C4-2B (cell line): Measurements from ENCODE around the gene PCDHA8.
"Not testable (repeated sequence)": the region's sequence is repeated elsewhere in the genome, so short reads cannot be mapped to it uniquely, and the experiment has no call there.

Experiments
- H3K27ac ChIP-seq: fragments of 450-650 bp; 2 replicates; pipeline ENCODE4 v1.5.1; 2017
- ZFX ChIP-seq: fragments of 450-650 bp; IDR thresholded peaks from 2 replicates; pipeline ENCODE4 v1.6.1; 2017
- TF ChIP-seq, protein P1 (sequence below): fragments of 450-650 bp; conservative IDR thresholded peaks from 2 replicates; pipeline ENCODE4 v1.5.1; 2017; ENCODE audit warnings: mild to moderate bottlenecking

Gene PCDHA8

DNA sequence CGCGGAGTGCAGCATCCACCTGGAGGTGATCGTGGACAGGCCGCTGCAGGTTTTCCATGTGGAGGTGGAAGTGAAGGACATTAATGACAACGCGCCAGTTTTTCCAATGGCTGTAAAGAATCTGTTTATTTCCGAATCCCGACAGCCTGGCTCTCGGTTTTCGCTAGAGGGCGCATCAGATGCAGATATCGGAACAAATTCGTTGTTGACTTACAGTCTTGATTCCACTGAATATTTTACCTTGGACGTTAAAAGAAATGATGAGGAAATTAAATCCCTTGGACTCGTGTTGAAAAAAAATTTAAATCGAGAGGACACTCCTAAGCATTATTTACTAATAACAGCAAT is 39.5 kb upstream of the PCDHA8 start:
- no peak for TF ChIP-seq ZFX
- TF ChIP-seq, protein P1, sequence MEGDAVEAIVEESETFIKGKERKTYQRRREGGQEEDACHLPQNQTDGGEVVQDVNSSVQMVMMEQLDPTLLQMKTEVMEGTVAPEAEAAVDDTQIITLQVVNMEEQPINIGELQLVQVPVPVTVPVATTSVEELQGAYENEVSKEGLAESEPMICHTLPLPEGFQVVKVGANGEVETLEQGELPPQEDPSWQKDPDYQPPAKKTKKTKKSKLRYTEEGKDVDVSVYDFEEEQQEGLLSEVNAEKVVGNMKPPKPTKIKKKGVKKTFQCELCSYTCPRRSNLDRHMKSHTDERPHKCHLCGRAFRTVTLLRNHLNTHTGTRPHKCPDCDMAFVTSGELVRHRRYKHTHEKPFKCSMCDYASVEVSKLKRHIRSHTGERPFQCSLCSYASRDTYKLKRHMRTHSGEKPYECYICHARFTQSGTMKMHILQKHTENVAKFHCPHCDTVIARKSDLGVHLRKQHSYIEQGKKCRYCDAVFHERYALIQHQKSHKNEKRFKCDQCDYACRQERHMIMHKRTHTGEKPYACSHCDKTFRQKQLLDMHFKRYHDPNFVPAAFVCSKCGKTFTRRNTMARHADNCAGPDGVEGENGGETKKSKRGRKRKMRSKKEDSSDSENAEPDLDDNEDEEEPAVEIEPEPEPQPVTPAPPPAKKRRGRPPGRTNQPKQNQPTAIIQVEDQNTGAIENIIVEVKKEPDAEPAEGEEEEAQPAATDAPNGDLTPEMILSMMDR: peak; percentile 60
- H3K27ac ChIP-seq: no peak overlapping the region

DNA sequence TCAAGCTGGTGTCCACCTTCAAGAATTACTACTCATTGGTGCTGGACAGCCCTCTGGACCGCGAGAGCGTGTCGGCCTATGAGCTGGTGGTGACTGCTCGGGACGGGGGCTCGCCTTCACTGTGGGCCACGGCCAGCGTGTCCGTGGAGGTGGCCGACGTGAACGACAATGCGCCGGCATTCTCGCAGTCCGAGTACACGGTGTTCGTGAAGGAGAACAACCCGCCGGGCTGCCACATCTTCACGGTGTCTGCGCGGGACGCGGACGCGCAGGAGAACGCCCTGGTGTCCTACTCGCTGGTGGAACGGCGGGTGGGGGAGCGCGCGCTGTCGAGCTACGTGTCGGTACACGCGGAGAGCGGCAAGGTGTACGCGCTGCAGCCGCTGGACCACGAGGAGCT is 38.6 kb upstream of the PCDHA8 start:
- not testable (repeated sequence) for H3K27ac ChIP-seq

DNA sequence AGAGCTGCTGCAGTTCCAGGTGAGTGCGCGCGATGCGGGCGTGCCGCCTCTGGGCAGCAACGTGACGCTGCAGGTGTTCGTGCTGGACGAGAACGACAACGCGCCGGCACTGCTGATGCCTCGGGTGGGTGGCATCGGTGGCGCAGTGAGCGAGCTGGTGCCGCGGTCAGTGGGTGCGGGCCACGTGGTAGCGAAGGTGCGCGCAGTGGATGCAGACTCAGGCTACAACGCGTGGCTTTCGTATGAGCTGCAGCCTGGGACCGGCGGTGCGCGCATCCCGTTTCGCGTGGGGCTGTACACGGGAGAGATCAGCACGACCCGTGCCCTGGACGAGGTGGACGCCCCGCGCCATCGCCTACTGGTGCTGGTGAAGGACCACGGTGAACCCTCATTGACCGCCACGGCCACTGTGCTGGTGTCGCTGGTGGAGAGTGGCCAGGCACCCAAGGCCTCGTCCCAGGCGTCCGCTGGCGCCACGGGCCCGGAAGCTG is 38.2 kb upstream of the PCDHA8 start:
- TF ChIP-seq, protein P1: no peak
- no peak for TF ChIP-seq ZFX
- H3K27ac ChIP-seq: no peak overlapping the region

DNA sequence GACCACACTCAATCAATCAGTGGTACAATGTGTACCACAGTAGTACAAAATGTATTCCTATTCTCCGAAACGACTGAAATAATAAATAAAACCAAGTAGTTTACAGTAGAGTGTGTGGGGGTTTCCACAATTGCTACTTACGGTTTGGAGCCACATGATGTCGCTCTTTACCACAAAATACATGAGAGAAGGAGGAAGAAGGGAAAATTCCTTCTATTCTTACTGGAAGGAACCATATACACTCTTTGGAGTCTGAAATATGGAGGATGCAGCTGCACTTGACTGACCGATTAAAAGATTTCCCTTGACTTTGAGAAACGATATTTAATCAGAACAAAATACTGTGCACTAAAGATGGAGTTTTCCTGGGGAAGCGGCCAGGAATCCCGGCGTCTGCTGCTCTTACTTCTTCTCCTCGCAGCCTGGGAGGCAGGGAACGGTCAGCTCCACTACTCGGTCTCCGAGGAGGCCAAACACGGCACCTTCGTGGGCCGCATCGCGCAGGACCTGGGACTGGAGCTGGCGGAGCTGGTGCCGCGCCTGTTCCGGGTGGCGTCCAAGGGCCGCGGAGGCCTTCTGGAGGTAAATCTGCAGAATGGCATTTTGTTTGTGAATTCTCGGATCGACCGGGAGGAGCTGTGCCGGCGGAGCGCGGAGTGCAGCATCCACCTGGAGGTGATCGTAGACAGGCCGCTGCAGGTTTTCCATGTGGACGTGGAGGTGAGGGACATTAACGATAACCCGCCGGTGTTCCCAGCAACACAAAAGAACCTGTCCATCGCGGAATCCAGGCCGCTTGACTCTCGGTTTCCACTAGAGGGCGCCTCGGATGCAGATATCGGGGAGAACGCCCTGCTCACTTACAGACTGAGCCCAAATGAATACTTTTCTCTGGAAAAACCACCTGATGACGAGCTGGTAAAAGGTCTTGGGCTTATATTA is 33.9 kb upstream of the PCDHA8 start, which contains the start of gene PCDHA4:
Gene PCDHA4, plus strand, starts transcription at position 235 of the 942 bp plus-strand sequence.
- TF ChIP-seq, protein P1: peak; percentile 81
- TF ChIP-seq ZFX: no peak
- H3K27ac ChIP-seq: no peak within 1 kb of the TSS

DNA sequence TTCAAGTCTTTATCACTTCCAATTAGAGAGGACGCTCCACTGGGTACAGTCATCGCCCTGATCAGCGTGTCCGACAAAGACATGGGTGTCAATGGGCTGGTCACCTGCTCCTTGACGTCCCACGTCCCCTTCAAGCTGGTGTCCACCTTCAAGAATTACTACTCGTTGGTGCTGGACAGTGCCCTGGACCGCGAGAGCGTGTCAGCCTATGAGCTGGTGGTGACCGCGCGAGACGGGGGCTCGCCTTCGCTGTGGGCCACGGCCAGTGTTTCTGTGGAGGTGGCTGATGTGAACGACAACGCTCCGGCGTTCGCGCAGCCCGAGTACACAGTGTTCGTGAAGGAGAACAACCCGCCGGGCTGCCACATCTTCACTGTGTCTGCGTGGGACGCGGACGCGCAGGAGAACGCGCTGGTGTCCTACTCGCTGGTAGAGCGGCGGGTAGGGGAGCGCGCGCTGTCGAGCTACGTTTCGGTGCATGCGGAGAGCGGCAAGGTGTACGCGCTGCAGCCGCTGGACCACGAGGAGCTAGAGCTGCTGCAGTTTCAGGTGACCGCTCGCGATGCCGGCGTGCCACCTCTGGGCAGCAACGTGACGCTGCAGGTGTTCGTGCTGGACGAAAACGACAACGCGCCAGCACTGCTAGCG is 32.6 kb upstream of the PCDHA8 start:
- not testable (repeated sequence) for H3K27ac ChIP-seq

DNA sequence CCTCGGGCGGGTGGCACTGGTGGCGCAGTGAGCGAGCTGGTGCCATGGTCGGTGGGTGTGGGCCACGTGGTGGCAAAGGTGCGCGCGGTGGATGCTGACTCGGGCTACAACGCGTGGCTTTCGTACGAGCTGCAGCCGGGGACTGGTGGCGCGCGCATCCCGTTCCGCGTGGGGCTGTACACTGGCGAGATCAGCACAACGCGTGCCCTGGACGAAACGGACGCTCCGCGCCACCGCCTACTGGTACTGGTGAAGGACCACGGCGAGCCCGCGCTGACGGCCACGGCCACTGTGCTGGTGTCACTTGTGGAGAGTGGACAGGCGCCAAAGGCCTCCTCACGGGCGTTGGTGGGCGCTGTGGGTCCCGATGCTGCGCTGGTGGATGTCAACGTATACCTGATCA is 32.1 kb upstream of the PCDHA8 start:
- TF ChIP-seq ZFX: no peak
- TF ChIP-seq, protein P1: no peak
- no peak overlapping the region for H3K27ac ChIP-seq

DNA sequence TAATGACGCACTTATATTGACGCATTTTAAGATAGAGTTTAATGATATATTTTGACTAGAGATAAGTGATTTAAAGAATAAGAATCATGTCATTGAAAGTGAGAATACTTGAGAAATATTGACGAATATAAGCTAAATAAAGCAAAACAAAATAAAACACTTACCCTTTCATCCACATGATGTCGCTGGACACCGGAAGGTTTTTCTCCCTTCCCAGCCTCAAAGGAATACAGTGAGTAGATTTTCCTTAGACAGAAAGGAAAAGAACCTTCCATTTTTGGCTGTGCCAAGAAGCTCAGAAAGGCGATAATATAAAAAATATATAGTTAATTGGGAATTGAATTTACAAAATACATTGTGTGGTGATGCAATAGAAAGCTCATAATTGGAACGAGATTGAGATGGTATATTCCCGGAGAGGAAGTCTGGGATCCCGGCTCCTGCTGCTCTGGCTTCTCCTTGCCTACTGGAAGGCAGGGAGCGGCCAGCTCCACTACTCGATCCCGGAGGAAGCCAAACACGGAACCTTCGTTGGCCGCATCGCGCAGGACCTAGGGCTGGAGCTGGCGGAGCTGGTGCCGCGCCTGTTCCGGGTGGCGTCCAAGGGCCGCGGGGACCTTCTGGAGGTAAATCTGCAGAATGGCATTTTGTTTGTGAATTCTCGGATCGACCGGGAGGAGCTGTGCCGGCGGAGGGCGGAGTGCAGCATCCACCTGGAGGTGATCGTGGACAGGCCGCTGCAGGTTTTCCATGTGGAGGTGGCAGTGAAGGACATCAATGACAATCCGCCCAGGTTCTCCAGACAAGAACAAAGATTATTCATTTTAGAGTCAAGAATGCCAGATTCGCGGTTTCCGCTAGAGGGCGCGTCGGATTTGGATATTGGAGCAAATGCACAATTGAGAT is 19.4 kb upstream of the PCDHA8 start, which contains the start of gene PCDHA5:
Gene PCDHA5, plus strand, starts transcription at position 239 of the 906 bp plus-strand sequence.
- H3K27ac ChIP-seq: no peak within 1 kb of the TSS
- TF ChIP-seq, protein P1: peak; percentile 92
- no peak for TF ChIP-seq ZFX
